Thoracic aorta endothelial cell (primary cell): ENCODE results near the gene NFASC. TPM values are rescaled to one million over a fixed set of nuclear protein-coding genes. Genes with fewer than 3 reads are reported as not detected.

Source experiments
- total RNA-seq: library from RNA; depleted of rRNA; stranded (reverse); fragments of >200 nt; gene quantifications from 2 replicates; pipeline ENCODE4 v1.2.3, GENCODE V29; 2012

NFASC gene
- 0.13 and 0.14 TPM in 2 replicates for total RNA-seq

DNA sequence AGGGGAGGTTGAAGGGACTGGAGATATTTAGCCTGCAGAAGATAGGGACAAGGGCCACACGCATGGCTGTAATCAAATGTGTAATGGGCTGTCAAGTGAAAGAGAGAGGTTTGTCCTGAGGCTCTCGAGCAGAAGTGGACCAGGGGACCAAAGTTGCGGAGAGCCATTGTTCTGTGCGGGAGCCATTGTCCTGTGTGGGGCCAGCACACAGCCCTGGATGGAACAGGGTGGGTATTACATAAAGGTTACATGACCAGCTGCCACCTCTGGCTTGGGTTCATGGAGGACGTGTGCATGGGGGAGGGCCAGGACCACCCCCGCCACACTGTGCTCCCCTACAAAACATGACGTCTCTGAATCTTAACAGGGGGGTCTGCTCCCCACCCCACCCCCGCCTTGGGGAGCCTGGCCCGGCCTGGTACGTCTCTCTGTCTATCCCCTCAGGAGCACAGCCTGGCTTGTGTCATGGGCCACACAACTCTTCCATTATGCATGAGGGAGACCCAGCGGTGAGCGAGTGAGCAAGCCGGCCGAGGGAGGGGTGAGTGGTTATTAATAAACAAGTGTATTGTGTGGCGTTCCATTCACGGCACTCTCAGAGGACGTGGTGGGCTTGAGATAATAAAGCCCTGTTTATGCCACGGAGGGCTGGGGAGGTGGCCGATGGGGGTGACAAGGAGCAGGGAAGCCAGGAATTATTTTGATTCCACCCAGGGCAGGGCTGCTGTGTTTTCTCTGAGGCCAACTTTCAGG is at the start of gene NFASC:
Gene NFASC, plus strand, starts transcription at position 703 of the 753 bp plus-strand sequence. CDS start 73,454 bp downstream, outside the sequence.

DNA sequence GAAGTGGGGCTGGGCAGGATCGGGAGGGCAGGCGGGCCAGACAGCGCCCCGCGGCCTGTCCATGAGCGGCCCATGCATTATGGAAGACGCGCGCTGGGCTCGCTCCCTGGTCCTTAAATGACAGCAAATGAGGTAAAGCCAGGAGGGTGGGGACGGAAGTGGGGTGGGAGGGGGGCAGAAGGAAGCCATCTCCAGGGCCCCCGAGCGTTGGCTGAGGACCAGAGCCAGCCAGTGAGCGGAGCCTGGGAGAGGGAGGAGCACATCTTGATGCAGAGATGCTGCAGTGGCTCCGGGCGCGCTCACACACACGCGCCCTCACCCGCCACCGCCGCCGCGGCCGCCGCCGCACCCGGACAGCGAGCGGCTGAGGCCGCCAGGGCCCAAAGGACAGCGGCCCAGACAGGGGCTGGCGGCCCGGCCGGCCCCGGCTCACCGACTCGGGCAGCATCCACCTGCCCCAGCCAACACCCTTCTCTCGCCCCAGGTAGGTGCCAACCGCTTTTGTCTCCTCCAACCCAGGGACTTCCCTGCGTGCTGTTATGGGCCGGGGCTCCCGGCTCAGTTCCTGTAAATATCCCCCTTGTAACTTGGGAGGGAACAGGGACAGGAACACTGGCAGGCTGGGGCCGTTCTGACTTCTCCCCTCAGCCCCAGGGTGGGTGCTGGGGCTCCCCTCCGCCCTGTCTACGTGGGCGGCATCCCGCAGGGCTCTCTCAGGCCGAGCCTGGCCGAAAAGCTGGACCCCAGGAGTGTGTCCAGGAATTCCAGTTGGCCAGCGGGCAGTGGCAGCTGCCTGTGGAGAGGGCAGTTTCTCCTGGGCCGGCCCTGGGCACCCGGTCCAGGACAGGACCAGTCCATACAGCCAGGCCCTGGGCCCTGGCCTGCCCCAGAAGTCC is 172.5 kb downstream of the NFASC start, which contains the start of gene CNTN2:
Gene CNTN2, plus strand, starts transcription at position 302 of the 896 bp plus-strand sequence. CDS start 9,974 bp downstream, outside the sequence.

Other genes with a start within 250 kb of the NFASC start
- gene LRRN2, start 185.1 kb upstream of the NFASC start, total RNA-seq = not detected in 2 replicates
- not detected in 2 replicates for gene CNTN2, start 172.3 kb downstream of the NFASC start, total RNA-seq
- gene TMEM81, start 213.6 kb downstream of the NFASC start, total RNA-seq = 1.5 and 1.7 TPM in 2 replicates